Measurements from ENCODE around the gene ADAP1.
"Not testable (repeated sequence)": the region's sequence is repeated elsewhere in the genome, so short reads cannot be mapped to it uniquely, and the experiment has no call there.

Gene ADAP1

DNA sequence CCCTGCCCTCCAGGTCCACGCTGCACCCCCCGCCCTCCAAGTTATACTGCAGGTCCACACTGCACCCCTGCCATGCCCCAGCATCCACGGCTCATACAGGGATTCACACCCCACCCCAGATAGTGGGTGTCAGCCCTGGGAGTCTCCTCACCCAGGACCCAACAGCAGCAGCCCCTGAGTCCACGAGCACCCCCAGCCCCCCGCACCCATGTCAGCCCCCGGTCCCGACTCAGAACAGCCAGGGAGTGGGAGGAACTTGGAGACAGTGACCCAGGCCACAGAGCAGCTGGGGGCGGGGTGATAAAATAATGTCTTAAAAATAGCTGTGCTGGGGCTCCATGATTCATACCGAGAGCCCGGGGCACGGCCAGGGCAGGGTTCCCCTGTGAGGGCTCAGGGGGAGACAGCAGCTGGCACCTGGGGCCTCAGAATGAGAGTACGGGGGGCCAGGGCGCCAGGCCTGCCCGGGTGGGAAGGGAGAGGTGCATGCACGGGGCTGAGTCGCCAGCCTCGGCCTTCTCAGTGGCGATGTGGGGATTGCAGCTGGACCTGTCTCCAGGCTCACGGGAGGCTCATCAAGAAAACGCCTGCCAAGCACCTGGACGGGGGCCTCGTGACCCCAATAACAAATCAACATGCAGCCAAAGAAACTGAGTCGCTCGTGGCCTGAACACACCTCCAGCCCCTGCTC lies 29.8 kb downstream of the ADAP1 start:
- H3K4me3 ChIP-seq (ENCODE audit: low read depth, low read length), result peak overlapping the region; percentile 94
- peak; percentile 91 for DNase-seq (ENCODE audit: low read depth)
- TF ChIP-seq, protein P1, sequence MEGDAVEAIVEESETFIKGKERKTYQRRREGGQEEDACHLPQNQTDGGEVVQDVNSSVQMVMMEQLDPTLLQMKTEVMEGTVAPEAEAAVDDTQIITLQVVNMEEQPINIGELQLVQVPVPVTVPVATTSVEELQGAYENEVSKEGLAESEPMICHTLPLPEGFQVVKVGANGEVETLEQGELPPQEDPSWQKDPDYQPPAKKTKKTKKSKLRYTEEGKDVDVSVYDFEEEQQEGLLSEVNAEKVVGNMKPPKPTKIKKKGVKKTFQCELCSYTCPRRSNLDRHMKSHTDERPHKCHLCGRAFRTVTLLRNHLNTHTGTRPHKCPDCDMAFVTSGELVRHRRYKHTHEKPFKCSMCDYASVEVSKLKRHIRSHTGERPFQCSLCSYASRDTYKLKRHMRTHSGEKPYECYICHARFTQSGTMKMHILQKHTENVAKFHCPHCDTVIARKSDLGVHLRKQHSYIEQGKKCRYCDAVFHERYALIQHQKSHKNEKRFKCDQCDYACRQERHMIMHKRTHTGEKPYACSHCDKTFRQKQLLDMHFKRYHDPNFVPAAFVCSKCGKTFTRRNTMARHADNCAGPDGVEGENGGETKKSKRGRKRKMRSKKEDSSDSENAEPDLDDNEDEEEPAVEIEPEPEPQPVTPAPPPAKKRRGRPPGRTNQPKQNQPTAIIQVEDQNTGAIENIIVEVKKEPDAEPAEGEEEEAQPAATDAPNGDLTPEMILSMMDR (IDR thresholded peaks at IDR 0.05; ENCODE audit: insufficient read depth, low read depth, low read length, missing control alignments), result no peak

DNA sequence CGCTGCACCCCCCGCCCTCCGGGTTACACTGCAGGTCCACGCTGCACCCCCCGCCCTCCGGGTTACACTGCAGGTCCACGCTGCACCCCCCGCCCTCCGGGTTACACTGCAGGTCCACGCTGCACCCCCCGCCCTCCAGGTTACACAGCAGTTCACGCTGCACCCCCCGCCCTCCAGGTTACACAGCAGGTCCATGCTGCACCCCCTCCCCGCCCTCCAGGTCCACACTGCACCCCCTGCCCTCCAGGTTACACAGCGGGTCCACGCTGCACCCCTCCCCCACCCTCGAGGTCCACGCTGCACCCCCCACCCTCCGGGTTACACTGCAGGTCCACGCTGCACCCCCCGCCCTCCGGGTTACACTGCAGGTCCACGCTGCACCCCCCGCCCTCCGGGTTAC lies 30.4 kb downstream of the ADAP1 start:
- peak overlapping the region; percentile 94 for H3K4me3 ChIP-seq (ENCODE audit: low read depth, low read length)
- not testable (repeated sequence) for DNase-seq (ENCODE audit: low read depth)

DNA sequence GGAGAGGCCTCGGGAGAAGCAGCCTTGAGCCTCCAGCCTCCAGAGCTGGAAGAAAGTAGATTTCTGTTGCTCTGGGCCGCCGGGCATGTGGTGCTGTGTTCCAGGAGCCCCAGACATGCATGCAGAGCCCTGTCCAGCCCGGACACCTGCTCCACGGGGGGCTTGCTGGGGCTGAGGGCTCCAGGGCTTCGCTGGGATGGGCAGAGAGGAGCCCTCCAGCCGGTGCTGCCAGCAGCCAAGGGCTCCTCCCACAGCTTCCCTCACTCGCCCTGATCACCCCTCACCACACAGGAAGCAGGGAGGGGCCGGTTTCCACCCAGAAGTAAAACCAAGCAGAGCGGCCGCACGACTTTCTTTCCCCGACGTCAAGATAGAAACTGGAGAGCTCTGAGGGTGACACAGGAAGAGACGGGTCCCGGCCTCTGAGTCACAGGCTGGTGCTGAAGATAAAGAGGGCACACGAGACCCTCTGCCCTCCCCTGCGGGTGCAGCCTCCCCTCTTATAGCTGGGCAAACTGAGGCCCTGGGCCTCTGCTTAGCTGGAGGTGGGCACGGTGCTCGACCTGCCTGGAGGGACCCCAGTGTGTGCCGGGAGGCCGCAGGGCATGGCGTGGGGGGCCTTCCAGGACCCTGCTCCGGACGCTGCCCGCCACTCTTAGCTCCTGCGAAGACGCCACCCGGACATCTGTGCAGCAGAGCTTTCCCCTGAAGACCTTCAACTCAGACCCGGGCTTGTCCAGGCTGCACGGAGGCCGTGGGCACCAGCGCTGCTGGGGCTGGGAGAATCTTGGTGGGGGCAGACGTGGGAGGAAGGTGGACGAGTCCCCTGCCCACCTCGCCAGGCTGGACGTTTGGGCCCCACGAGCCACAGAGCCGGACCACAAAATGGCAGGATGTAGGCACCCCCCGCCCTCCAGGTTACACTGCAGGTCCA lies 31.1 kb downstream of the ADAP1 start:
- peak overlapping the region; percentile 94 for H3K4me3 ChIP-seq (ENCODE audit: low read depth, low read length)
- DNase-seq (ENCODE audit: low read depth), result peak; percentile 97
- TF ChIP-seq, protein P1 (IDR thresholded peaks at IDR 0.05; ENCODE audit: insufficient read depth, low read depth, low read length, missing control alignments), result no peak

DNA sequence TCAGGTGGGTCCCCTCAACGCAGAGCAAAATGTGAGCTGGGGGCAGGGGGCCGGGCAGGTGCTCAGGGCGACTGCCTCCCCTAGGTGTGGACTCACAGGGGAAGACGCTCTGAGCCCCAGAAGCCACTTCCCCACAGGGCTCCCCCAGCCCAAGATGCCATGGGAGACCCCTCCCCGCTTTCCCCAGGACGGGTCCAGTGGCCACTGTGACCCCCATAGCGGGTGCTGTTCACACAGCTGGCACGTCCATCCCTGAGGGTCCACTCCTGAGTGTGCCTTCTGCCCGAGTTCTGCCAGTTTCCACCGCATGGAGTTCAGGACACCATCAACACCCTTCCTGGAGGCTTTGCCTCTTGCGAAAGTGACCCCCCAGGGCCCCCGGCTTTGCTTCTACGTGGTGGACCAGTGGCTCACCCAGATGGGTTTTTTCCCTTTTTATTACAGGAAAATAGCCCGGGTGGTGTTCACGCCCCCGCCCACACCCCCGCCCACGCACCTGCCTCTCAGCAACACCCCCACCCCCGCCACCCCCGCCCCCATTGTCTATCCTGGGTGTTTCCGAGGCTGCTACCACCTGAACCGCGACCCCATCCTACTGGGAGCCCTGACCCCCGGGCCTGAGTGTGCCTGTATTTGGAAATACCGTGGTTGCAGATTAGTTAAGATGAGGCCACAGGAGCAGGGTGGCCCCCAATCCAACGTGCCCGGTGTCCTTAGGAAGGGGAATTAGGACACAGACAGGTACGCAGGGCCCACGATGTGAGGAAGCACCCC lies 32.0 kb downstream of the ADAP1 start:
- DNase-seq (ENCODE audit: low read depth), result no peak
- TF ChIP-seq, protein P1 (IDR thresholded peaks at IDR 0.05; ENCODE audit: insufficient read depth, low read depth, low read length, missing control alignments), result no peak
- H3K4me3 ChIP-seq (ENCODE audit: low read depth, low read length), result peak overlapping the region; percentile 94

DNA sequence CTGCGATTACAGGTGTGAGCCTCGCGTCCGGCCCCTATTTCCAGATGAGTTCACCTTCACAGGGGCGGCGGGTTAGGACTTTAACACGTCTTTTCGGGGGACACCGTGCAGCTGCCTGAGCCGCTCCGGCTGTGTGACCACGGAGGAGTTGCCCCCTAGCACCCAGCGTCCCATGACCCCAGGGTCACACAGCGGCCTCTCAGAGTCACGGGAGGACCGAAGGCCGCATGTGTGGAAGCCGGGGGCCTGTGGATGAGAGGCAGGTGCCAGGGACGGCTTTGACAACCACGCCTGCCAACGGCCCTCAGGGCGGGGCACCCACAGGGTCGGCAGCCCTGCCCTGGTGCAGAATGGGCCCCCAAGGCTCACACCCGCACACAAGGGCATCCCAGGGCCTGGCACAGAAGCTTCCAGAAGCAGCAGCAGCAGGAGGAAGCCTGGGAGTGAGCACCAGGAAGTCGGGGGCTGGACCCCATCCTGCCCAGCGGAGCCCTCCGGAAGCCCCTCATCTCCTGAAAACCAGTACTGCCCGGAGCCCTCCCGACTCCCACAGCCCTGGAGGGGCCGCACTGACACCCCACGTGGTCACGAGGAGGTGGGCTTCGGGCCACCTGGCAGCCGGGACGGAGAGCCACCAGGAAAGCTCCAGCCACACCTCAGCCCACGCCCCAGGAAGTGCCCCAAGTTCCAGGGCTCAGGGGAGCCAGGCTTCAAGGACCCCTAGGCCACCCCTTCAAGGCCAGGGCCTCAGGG lies 32.7 kb downstream of the ADAP1 start:
- DNase-seq (ENCODE audit: low read depth), result no peak
- TF ChIP-seq, protein P1 (IDR thresholded peaks at IDR 0.05; ENCODE audit: insufficient read depth, low read depth, low read length, missing control alignments), result no peak
- peak overlapping the region; percentile 94 for H3K4me3 ChIP-seq (ENCODE audit: low read depth, low read length)

DNA sequence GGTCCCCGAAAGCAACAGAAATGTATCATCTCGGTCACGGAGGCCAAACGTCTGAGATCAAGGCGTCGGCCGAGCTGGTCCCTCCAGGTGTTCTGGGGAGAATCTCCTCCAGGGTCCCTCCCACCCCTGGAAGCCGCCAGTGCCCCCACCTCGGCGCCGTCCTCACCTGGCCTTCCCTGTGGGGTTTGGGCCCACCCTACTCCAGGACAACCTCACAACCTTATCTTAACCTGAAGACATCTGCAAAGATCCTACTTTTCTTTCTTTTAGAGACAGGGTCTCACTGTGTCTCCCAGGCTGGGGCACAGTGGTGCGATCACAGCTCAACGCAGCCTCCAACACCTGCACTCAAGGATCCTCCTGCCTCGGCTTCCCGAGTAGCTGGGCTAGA lies 33.4 kb downstream of the ADAP1 start:
- TF ChIP-seq, protein P1 (IDR thresholded peaks at IDR 0.05; ENCODE audit: insufficient read depth, low read depth, low read length, missing control alignments), result no peak
- DNase-seq (ENCODE audit: low read depth), result no peak
- no peak overlapping the region for H3K4me3 ChIP-seq (ENCODE audit: low read depth, low read length)

Measured in GM12865 (cell line).